ENCODE data around the gene NPSR1.

The NPSR1 gene

DNA sequence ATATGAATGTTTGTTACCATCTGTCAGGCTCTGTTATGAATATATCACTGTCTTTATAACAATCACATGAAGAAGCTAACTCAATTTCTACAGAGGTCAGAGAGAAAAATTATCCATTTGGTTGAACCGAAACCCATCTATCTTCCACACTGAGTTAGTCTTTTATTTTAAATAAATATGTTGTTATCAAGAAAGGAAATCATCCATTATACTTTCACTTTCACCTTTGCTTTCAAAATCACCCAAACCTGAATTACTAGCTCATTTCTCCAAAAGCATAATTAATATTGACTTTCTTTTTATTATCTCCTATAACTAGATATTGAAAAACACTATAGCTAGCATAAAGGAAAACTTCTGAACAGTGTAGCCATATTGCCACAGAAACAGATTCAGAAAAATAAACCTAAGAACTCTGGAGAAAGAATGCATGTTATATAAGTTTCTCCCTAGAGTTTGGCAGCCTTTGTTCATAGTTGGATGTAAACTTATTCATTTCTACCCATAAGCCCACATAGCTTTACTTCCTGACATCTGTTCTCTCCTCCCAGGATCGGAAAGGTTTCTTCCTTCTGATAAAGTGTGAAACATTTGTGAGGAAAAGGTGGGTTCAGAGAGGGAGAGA lies 66.0 kb downstream of the NPSR1 start:
- DNase-seq = no peak

DNA sequence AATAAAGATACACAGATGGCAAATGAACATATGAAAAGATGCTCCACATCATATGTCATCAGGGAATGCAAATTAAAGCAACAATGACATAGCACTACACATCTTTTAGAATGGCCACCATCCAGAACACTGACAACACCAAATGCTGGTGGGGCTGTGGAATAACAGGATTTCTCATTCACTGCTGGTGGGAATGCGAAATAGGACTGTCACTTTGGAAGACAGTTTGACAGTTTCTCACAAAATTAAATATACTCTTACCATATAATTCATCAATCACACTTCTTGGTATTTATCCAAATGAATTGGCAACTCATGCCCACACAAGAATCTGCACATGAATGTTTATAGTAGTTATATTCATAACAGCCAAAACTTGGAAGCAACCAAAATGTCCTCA lies 68.2 kb downstream of the NPSR1 start:
- DNase-seq = no peak

DNA sequence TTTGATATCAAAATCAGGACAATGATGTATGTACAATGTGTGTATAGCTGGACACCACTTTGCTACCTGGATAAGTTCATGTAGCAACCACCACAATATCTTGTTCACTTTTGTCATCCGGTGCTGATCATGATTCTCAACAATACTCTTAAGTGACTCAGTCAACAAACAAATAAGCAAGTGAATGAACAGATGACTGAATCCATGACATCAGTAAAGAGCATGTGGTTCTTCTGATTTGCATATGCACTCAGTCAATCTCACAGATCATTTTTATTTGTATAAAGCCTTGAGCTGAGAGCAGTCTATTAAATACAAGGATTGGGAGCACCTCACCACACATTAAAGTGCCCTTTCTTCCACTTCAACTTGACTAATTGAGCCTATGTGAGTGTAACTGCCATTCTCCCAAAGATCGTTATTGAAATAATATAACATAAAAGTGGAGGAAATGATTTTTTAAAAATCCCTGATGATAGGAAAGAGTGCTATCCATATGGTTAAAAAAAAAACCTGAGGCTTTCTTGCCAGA lies 69.5 kb downstream of the NPSR1 start:
- no peak for DNase-seq

GRCh38 chr7:34728156-34728555 lies 70.1 kb downstream of the NPSR1 start:
- DNase-seq = no peak

DNA sequence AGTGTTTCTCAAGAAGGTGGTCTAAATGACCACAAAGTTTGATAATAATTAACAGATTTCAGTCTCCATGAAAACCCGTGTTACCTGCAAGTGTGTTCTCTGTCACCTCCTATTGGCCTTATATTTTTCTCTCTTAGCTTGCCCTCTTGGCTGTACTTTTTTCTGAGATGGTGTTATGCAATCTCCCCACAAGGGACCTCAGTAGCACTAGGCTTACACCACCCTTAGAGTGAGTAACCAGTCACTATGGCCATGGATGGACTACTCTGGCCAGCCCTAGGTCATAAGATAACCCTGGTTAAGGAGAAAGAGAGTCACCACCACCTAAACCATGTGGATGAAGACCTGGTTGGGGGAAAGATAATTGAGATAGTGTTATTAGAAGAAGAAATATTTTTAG lies 76.8 kb downstream of the NPSR1 start:
- DNase-seq = no peak

GRCh38 chr7:34735526-34735925 lies 77.5 kb downstream of the NPSR1 start:
- DNase-seq = no peak

GRCh38 chr7:34739651-34740300 lies 81.8 kb downstream of the NPSR1 start:
- DNase-seq = no peak

DNA sequence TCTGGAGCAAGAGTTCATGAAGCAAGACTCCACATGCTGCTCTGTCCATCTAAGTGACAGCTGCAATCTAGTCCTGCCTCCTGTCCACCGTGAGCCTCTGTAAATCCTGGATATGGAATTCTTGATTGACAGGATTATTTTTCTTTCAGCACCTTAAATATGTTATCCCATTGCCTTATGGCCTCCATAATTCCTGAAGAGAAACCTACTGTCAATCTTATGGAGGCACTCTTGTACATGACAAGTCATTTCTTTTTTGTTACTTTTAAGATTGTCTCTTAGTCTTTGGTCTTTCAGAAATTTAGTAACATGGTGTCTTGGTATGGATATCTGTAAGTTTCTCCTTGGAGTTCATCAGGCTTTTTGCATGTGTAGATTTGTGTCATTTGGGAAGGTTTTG lies 82.8 kb downstream of the NPSR1 start:
- no peak for DNase-seq

- DNase-seq = no peak
These were observed 89.3 kb downstream of the NPSR1 start for GRCh38 chr7:34747176-34747781.

DNA sequence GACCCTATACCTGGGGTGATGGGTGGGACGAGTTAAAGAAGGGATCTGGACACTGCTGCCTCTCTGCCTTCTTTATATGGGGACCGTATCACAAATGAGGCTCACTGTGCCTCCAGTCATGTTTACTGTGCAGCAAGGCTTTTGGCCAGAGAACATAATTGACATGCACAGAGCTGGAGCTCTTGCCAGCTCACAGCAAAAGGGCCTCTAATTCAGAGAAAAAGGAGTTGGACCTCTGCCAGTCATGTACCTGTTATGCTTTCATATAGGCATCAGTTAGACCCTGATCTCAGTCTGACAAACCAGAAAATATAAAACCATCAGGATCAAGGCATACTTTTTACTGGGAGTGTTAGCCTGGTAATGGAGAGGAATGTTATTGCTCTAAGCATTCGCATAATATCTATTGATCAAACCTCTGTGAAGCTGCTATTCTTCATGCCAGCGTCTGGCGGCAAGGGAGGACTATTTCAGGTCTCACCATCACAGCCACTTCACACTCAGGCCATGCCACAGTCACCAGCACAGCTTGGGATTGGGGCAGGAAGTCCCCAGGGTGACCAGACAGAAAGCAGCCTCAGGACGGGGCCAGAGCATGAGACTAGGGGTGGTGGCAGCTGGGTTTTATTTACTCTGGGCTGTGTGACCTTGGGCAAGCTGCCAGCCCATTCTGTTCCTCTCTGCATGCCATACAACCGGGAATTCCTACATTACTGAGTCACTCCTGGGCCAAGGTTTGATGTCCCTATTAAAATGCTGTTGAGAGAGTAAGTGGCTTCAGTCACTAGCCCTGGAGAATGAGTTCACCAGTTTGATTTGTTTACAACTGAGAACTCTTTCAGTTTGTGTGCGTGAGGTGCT lies 90.1 kb downstream of the NPSR1 start:
- no peak for DNase-seq

- DNase-seq = no peak
These were observed 90.7 kb downstream of the NPSR1 start for GRCh38 chr7:34748728-34749089.

DNA sequence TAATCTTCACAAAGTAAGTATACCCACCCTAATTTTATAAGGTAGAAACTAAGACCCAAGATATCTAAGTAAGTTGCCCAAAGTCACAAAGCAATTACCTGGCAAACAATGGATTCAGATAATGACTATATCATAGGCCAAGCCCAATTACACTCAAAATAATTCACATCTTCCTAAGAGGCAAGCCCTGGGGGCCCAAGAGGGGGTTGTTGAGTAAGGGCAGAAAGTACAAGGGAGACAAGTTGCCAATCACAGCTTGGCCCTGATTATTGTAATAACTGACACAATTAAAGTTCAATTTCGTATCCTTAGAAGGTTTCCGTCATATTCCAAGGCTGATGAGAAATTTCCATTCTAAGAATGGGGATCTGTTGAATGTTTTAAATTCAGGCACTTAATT lies 91.4 kb downstream of the NPSR1 start:
- DNase-seq = no peak

DNA sequence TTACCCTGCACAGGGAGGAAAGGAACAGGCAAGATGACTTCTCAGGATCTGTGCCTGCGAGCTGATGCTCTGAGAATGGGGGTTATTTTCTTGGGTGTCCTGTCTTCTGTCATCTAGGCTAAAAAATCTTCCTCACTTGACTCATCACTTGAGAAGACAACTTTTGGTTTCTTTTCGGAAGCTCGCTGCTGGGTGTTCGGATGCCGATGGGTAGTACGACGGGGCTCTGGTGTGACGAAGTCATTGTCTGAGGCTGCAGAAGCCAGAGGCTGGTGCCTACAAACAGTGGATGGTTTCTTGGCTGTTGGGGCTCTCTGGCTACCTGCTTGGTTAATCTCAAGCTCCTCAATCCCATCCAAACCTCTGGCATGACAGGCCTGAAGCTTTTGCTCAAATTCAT lies 92.2 kb downstream of the NPSR1 start:
- no peak for DNase-seq

DNA sequence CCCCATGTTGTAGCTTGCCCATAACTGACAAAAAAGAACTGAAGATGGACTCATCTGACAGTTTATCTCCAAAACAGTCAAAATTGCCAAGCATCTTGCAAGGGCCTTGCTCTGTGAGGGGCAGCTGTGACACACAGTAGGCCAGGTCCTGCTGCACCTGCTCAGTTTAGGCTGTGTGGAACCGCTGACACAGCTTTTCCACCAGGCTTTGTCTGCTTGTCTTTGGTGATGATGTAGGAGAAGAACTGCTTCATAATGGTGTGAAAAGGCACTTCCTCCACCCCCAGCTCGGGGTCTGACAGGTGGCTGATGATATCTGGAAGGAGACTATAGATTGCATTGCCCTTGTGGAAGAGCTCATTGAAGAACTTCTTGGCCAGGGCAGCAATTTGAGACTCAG lies 92.6 kb downstream of the NPSR1 start:
- DNase-seq = no peak

GRCh38 chr7:34751725-34752643 lies 94.0 kb downstream of the NPSR1 start:
- DNase-seq = no peak

DNA sequence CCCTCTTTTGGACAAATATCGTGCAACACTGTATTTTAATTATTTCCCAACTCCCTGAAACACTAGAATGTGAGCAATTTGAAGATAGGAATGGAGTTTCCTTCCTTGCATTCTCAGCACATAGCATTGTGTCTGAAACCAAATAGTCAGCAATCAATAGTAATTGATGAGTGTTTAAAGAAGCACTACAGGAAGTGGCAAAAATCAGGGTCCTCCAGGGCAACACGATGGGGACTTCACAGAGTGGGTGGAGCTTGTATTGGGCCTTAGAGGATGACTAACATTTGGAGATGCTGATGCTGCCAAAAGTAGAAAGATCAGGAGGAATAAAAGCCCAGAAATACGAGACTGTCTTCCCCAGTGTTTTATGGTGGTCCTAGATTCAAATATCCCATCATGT lies 94.9 kb downstream of the NPSR1 start:
- DNase-seq = no peak

DNA sequence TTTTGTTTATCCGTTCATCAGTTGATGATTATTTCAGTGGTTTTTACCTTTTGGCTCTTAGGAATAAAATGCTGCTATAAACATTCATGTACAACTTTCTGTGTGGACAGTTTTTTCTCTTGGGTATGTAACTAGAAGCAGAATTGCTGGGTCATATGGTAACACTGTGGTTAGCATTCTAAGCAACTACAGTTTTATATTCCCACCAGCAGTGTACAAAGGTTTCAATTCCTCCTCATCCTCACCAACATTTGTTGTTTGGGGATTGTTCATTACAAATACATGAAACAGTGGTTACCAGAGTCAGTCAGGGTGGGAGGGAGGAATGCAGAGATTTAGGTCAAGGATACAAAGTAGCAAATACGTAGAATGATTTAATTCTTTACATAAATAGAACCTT lies 97.0 kb downstream of the NPSR1 start:
- no peak for DNase-seq

DNA sequence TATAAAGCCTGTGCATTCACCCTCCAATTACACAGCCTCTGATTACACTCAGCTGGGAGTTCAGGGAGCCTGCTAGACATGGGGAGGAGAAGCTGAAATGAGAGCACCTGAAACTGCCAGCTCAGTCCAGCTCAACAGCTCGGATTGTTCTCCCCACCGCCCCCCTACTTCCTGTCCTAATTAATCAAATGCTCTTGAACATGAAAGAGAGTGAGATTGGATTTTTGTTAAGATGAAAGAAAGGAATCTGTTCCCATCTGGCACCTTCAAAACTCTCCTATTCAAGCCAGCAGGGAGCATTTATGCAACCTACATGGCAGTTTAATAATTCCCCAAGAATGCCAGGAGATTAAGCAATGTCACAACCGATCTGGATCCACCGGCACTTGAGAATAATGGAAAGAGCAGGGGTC lies 98.0 kb downstream of the NPSR1 start:
- DNase-seq = no peak

GRCh38 chr7:34756691-34757090 lies 98.7 kb downstream of the NPSR1 start:
- no peak for DNase-seq

DNA sequence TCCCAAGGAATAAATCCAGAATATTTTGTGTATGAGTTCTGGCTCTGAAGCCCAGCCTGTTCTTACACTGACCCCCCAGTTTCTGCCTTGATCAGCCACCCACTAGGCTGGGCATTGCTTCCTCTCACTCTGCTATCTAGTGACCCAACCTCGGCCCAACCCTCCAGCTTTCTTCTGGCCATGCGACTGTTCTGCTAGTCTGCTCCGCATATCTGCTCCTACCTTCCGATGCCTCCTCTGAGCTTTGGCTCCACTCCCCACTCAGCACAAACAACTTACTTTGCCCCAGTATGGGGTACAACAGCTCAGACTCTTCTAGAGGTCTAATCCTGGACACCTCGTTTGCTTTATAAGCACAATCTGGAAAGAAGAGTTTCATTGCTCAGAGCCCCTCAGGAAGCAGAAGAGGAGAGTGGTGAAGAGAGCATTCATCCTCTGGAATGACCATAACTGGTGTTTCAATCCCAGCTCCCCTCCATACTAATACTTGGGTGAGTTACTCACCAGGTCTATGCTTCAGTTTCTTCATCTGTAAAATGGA lies 99.6 kb downstream of the NPSR1 start:
- DNase-seq = no peak

- no peak for DNase-seq
These were observed 100.1 kb downstream of the NPSR1 start for GRCh38 chr7:34758111-34758601.
